GM18511 (cell line): ENCODE results near the gene TMEM242.
"Not testable (repeated sequence)": the region's sequence is repeated elsewhere in the genome, so short reads cannot be mapped to it uniquely, and the experiment has no call there.

Experiments
- ATAC-seq: cut with Tn5 transposase; IDR thresholded peaks from one replicate; pipeline ENCODE4 v1.9.1; 2021; ENCODE audit warnings: mild to moderate bottlenecking, moderate library complexity; ENCODE audit not compliant: unreplicated experiment

TMEM242 gene

GRCh38 chr6:157325069-157325805, 1.9 kb upstream of the TMEM242 start:
- ATAC-seq, result no peak

- peak; percentile 45 for ATAC-seq
Measured at GRCh38 chr6:157323966-157324300, 614 bp upstream of the TMEM242 start.

- ATAC-seq, result no peak
Measured at GRCh38 chr6:157322792-157323254, 496 bp downstream of the TMEM242 start.

GRCh38 chr6:157316871-157317814, 6.2 kb downstream of the TMEM242 start:
- ATAC-seq, result no peak

- peak; percentile 84 for ATAC-seq
Measured at GRCh38 chr6:157314705-157315321, 8.5 kb downstream of the TMEM242 start.

GRCh38 chr6:157313531-157314467, 9.5 kb downstream of the TMEM242 start:
- no peak for ATAC-seq

GRCh38 chr6:157312757-157313156, 10.6 kb downstream of the TMEM242 start:
- ATAC-seq, result no peak

GRCh38 chr6:157310693-157311092, 12.6 kb downstream of the TMEM242 start:
- not testable (repeated sequence) for ATAC-seq

- ATAC-seq, result no peak
Measured at GRCh38 chr6:157307661-157308060, 15.7 kb downstream of the TMEM242 start.

- no peak for ATAC-seq
Measured at GRCh38 chr6:157305670-157306653, 17.4 kb downstream of the TMEM242 start.

GRCh38 chr6:157304899-157305663, 18.2 kb downstream of the TMEM242 start:
- ATAC-seq, result no peak

GRCh38 chr6:157302736-157303135, 20.6 kb downstream of the TMEM242 start:
- ATAC-seq, result no peak

GRCh38 chr6:157300436-157300835, 22.9 kb downstream of the TMEM242 start:
- no peak for ATAC-seq

- no peak for ATAC-seq
Measured at GRCh38 chr6:157300006-157300405, 23.3 kb downstream of the TMEM242 start.

GRCh38 chr6:157298216-157298724, 25.0 kb downstream of the TMEM242 start:
- no peak for ATAC-seq

- no peak for ATAC-seq
Measured at GRCh38 chr6:157294654-157295053, 28.7 kb downstream of the TMEM242 start.

GRCh38 chr6:157293780-157294179, 29.5 kb downstream of the TMEM242 start:
- ATAC-seq, result no peak

- ATAC-seq, result no peak
Measured at GRCh38 chr6:157292202-157292601, 31.1 kb downstream of the TMEM242 start.
